ENCODE results near the gene HSPE1.

DNA sequence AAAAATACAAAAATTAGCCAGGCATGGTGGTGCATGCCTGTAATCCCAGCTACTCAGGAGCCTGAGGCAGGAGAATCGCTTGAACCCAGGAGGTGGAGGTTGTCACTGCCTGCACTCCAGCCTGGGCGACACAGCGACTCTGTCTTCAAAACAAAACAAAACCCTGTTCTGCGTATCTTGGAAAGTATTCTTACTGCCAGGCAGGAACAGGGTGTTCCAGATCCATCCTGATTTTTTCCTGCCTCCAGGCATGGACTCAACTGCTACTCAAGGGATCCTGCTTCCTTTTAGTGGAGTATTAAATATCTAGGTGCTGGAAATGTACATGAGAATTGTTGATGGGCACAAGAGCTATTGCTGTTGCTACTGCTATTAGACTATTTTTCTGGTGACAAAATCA is 12.8 kb upstream of the HSPE1 start:
- TF ChIP-seq, protein P1, sequence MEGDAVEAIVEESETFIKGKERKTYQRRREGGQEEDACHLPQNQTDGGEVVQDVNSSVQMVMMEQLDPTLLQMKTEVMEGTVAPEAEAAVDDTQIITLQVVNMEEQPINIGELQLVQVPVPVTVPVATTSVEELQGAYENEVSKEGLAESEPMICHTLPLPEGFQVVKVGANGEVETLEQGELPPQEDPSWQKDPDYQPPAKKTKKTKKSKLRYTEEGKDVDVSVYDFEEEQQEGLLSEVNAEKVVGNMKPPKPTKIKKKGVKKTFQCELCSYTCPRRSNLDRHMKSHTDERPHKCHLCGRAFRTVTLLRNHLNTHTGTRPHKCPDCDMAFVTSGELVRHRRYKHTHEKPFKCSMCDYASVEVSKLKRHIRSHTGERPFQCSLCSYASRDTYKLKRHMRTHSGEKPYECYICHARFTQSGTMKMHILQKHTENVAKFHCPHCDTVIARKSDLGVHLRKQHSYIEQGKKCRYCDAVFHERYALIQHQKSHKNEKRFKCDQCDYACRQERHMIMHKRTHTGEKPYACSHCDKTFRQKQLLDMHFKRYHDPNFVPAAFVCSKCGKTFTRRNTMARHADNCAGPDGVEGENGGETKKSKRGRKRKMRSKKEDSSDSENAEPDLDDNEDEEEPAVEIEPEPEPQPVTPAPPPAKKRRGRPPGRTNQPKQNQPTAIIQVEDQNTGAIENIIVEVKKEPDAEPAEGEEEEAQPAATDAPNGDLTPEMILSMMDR (IDR thresholded peaks at IDR 0.05): no peak
- TF ChIP-seq POLR2A (IDR thresholded peaks at IDR 0.05): no peak

All from tibial nerve (tissue), 3 donors.